Right lung (tissue), 10 donors: Measurements from ENCODE around the gene GRAP. TPM values are rescaled to one million over a fixed set of nuclear protein-coding genes. Genes with fewer than 3 reads are reported as not detected.
"Not testable (repeated sequence)": the region's sequence is repeated elsewhere in the genome, so short reads cannot be mapped to it uniquely, and the experiment has no call there.

Experiments
- DNase-seq, 2 donors: peaks; one replicate each; pipeline ENCODE4 v3.0.0-alpha.2; 2013
- long read RNA-seq, 8 donors: transcript quantifications; one replicate each; lab custom pipeline, GENCODE V29; 2026
- polyA plus RNA-seq, 5 donors: library from polyadenylated mRNA; unstranded; fragments of 120-200 nt; gene quantifications; one replicate each; pipeline versions ENCODE4 v1.2.1 to v1.2.3, GENCODE V29; 2013; ENCODE audit warnings: inconsistent platforms in 1 of 5, low replicate concordance in 1 of 5; ENCODE audit not compliant: insufficient read length in 5 of 5, insufficient read depth in 1 of 5

GRAP gene
- polyA plus RNA-seq: 10 to 100 TPM; 10.3 to 14.8 (median 12.0) TPM
- long read RNA-seq, donor 1, transcript GRAP-201 (5 exons, 2,651 nt): major isoform, 10 of 10 reads
- long read RNA-seq, donor 1, partial matches to known transcripts: 0 of 10 reads
- long read RNA-seq, donor 1, other reads (novel, unspliced or antisense): 0 of 10 reads
- long read RNA-seq, donor 2, transcript GRAP-201 (5 exons, 2,651 nt): major isoform, 6 of 7 reads
- long read RNA-seq, donor 2, partial matches to known transcripts: 0 of 7 reads
- long read RNA-seq, donor 2, other reads (novel, unspliced or antisense): 0 of 7 reads
- long read RNA-seq, donor 3, transcript GRAP-201 (5 exons, 2,651 nt): major isoform, 8 of 8 reads
- long read RNA-seq, donor 3, partial matches to known transcripts: 0 of 8 reads
- long read RNA-seq, donor 3, other reads (novel, unspliced or antisense): 0 of 8 reads
- long read RNA-seq, donor 4, transcript GRAP-201 (5 exons, 2,651 nt): major isoform, 10 of 10 reads
- long read RNA-seq, donor 4, partial matches to known transcripts: 0 of 10 reads
- long read RNA-seq, donor 4, other reads (novel, unspliced or antisense): 0 of 10 reads
- long read RNA-seq, donor 5, transcript GRAP-201 (5 exons, 2,651 nt): major isoform, 17 of 18 reads
- long read RNA-seq, donor 5, partial matches to known transcripts: 0 of 18 reads
- long read RNA-seq, donor 5, other reads (novel, unspliced or antisense): 0 of 18 reads
- long read RNA-seq, donor 6, transcript GRAP-201 (5 exons, 2,651 nt): major isoform, 8 of 9 reads
- long read RNA-seq, donor 6, partial matches to known transcripts: 0 of 9 reads
- long read RNA-seq, donor 6, other reads (novel, unspliced or antisense): 0 of 9 reads
- long read RNA-seq, donor 7, transcript GRAP-201 (5 exons, 2,651 nt): major isoform, 9 of 12 reads
- long read RNA-seq, donor 7, partial matches to known transcripts: 0 of 12 reads
- long read RNA-seq, donor 7, other reads (novel, unspliced or antisense): 0 of 12 reads
- long read RNA-seq, donor 8, transcript GRAP-201 (5 exons, 2,651 nt): major isoform, 5 of 5 reads
- long read RNA-seq, donor 8, partial matches to known transcripts: 0 of 5 reads
- long read RNA-seq, donor 8, other reads (novel, unspliced or antisense): 0 of 5 reads

GRCh38 chr17:19046782-19047375, at the start of gene GRAP:
GRAP (minus strand) TSS chr17:19046957; CDS start chr17:19046926, 31 bp downstream.
- DNase-seq: not testable (repeated sequence)

- not testable (repeated sequence) for DNase-seq
These were observed 47.1 kb upstream of the GRAP start for GRCh38 chr17:19093684-19094438.

GRCh38 chr17:19092737-19093683, 46.3 kb upstream of the GRAP start:
- not testable (repeated sequence) for DNase-seq

GRCh38 chr17:19090058-19090772, 43.5 kb upstream of the GRAP start:
- not testable (repeated sequence) for DNase-seq

- not testable (repeated sequence) for DNase-seq
These were observed 42.3 kb upstream of the GRAP start for GRCh38 chr17:19088804-19089685.

- not testable (repeated sequence) for DNase-seq
These were observed 30.6 kb upstream of the GRAP start for GRCh38 chr17:19077386-19077785.

- DNase-seq: not testable (repeated sequence)
These were observed 29.8 kb upstream of the GRAP start for GRCh38 chr17:19076398-19077192.

GRCh38 chr17:19070318-19071168, 23.8 kb upstream of the GRAP start:
- DNase-seq: not testable (repeated sequence)

- DNase-seq: not testable (repeated sequence)
These were observed 17.6 kb upstream of the GRAP start for GRCh38 chr17:19064378-19064777.

GRCh38 chr17:19063326-19063956, 16.7 kb upstream of the GRAP start:
- DNase-seq: not testable (repeated sequence)

- not testable (repeated sequence) for DNase-seq
These were observed 16.1 kb upstream of the GRAP start for GRCh38 chr17:19062718-19063325.

GRCh38 chr17:19062009-19062717, 15.4 kb upstream of the GRAP start:
- DNase-seq: not testable (repeated sequence)

GRCh38 chr17:19055447-19055846, 8.7 kb upstream of the GRAP start:
- DNase-seq: not testable (repeated sequence)

GRCh38 chr17:19048826-19049225, 2.1 kb upstream of the GRAP start:
- not testable (repeated sequence) for DNase-seq
